C4-2B (cell line): ENCODE measurements around the gene TMEM33.

Source experiments
- H3K27ac ChIP-seq: fragments of 450-650 bp; 2 replicates; pipeline ENCODE4 v1.5.1; 2017
- ZFX ChIP-seq: fragments of 450-650 bp; IDR thresholded peaks from 2 replicates; pipeline ENCODE4 v1.6.1; 2017
- TF ChIP-seq, protein P1 (sequence below): fragments of 450-650 bp; conservative IDR thresholded peaks from 2 replicates; pipeline ENCODE4 v1.5.1; 2017; ENCODE audit warnings: mild to moderate bottlenecking

Gene TMEM33

GRCh38 chr4:41940834-41941233 is 5.6 kb downstream of the TMEM33 start:
- TF ChIP-seq ZFX: no peak
- TF ChIP-seq, protein P1, sequence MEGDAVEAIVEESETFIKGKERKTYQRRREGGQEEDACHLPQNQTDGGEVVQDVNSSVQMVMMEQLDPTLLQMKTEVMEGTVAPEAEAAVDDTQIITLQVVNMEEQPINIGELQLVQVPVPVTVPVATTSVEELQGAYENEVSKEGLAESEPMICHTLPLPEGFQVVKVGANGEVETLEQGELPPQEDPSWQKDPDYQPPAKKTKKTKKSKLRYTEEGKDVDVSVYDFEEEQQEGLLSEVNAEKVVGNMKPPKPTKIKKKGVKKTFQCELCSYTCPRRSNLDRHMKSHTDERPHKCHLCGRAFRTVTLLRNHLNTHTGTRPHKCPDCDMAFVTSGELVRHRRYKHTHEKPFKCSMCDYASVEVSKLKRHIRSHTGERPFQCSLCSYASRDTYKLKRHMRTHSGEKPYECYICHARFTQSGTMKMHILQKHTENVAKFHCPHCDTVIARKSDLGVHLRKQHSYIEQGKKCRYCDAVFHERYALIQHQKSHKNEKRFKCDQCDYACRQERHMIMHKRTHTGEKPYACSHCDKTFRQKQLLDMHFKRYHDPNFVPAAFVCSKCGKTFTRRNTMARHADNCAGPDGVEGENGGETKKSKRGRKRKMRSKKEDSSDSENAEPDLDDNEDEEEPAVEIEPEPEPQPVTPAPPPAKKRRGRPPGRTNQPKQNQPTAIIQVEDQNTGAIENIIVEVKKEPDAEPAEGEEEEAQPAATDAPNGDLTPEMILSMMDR: no peak
- H3K27ac ChIP-seq: no peak overlapping the region

DNA sequence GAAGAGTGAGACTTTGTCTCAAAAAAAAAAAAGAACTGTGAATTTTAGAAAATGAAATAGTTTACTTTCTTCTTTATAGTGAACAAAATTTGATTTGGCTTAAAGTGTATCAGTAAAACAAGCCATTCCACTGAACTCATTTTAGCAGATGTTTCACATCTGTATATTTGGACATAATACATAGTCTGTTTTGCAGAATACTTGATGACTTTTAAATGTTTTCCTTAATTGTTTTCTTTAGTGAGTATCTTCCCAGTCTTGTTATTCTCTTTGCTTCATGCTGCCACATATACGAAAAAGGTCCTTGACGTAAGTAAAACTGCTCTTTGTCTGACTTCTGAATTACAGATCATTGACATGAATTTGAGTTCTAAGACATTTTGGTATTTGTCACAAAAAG is 8.3 kb downstream of the TMEM33 start:
- H3K27ac ChIP-seq: no peak overlapping the region

DNA sequence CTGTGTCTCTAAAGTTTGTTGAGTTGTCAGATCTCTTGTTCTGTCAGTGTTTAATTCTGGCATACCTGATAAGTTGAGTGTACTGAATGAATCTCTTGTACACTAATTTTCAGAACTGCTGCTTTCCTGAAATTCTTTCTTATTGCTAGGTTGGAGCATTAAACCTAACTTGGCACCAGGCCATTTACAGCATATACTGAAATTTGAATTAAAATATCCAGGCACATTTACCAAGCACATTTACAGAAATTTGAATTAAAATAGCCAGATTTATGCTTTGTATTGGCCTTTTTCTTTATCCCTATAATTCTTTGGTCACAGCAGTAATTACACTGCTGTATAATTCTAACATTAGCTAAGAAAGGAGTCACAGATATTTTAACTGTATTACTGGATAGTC is 8.9 kb downstream of the TMEM33 start:
- TF ChIP-seq, protein P1: no peak
- no peak for TF ChIP-seq ZFX
- no peak overlapping the region for H3K27ac ChIP-seq

More for the DNA sequence above, 8.3 kb downstream of the TMEM33 start:
- TF ChIP-seq, protein P1: no peak
- no peak for TF ChIP-seq ZFX

DNA sequence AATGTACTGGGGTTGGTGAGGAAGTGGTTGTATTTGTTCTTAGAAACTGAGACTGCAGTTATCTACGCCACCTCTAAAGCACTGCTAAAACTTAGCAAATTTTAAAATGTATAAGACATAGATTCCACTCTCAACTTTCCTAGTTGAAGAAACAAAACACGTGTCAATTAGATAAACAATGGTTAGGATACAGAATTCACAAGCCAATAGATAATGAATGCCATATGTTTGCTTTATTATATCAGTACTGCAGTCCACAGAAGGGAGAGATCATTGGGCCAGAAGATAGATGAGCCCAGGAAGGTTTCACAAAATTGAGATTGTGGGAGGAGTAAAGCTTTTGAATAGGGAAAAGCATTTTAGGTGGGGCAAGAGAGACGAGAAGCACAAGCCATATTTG is 14.3 kb downstream of the TMEM33 start:
- TF ChIP-seq, protein P1: no peak
- no peak for TF ChIP-seq ZFX
- no peak overlapping the region for H3K27ac ChIP-seq

DNA sequence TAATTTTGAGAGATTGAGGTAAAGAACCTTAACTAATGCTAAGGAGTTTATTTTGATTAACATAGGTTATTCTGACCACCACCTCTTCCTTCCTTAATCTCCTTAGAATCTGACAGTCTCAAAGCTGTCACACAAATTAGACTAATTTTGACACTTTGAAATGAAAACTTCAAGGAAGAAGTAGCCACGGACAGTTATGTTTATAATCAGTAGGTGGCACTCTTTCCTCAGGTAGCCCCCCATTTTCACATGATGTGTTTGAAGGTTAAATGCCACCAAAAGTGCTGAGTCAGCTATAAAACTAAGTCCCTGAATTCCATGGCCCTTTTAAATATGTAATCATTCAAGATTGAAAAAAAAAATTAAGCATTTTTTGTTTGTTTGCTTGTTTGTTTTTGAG is 22.4 kb downstream of the TMEM33 start:
- no peak overlapping the region for H3K27ac ChIP-seq
- TF ChIP-seq, protein P1: peak; percentile 63
- TF ChIP-seq ZFX: no peak

GRCh38 chr4:41963105-41963504 is 27.9 kb downstream of the TMEM33 start:
- TF ChIP-seq, protein P1: peak; percentile 66
- no peak for TF ChIP-seq ZFX
- no peak overlapping the region for H3K27ac ChIP-seq

GRCh38 chr4:41964401-41964800 is 29.2 kb downstream of the TMEM33 start:
- TF ChIP-seq, protein P1: no peak
- TF ChIP-seq ZFX: no peak
- H3K27ac ChIP-seq: no peak overlapping the region
